Measurements from ENCODE around the gene ACOT11. TPM values are rescaled to one million over a fixed set of nuclear protein-coding genes. Genes with fewer than 3 reads are reported as not detected.
"Not testable (repeated sequence)": the region's sequence is repeated elsewhere in the genome, so short reads cannot be mapped to it uniquely, and the experiment has no call there.

ACOT11 gene
- total and polyA plus RNA-seq, 9 donors: 3.0 to 28.4 (median 14.7) TPM

DNA sequence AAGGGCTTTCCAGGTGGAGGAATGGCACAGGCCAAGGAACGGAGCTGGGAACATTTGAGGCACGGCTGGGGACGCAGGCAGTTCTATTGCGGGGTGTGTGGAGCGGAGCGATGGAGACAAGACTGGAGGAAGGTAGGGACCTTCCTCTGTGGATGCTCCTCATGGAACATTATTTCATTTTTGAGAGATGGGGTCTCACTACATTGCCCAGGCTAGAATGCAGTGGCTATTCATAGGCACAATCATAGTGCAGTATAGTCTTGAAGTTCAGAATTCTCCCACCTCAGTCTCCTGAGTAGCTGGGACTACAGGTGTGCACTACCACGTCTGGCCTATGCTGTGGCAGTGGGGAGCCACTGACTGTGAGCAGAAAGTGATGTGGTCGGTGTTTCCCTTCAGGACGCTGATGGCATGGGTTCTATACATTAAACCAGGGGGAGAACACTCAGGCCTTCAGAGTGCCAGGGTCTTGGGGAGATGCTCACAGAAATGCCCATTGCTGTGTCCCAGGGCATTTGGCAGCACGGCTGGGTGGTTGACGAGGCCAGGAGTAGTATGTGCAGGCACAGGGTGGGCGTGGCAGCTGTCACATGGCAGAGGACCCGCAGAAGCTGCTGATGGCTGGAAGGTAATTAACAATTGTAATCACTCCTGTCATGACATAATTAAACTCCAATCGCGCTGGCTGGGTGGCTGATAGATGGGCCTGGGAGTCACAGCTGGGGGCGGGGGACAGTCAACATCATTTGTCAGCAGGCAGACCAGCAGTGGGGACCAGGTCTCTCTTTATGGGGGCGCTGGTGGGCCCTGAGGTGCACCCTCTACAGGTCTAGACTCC lies 40.8 kb upstream of the ACOT11 start:
- no peak for DNase-seq
- intact Hi-C loops (cut with DNase I): loop anchor here in 1 of 4 donors (10.0 kb wide), 1 partner anchor 308 kb away; no protein-coding TSS in a partner anchor
- no peak overlapping the region for H3K27ac ChIP-seq
- H3K27me3 ChIP-seq: no peaks in the 10 kb centered on the region
- WGBS, 3 donors: 79 to 85% (median 79%) methylated on average over 17 of the region's 17 CpGs
- H3K4me3 ChIP-seq: no peak overlapping the region
- no peaks in the 10 kb centered on the region for H3K9me3 ChIP-seq
- H3K4me1 ChIP-seq (ENCODE audit: insufficient read depth): no peaks in the 10 kb centered on the region
- H3K36me3 ChIP-seq: no peaks in the 10 kb centered on the region
- TF ChIP-seq POLR2A (IDR thresholded peaks at IDR 0.05) (no peak), EP300 (IDR thresholded peaks at IDR 0.05) (no peak)
- TF ChIP-seq, protein P1, sequence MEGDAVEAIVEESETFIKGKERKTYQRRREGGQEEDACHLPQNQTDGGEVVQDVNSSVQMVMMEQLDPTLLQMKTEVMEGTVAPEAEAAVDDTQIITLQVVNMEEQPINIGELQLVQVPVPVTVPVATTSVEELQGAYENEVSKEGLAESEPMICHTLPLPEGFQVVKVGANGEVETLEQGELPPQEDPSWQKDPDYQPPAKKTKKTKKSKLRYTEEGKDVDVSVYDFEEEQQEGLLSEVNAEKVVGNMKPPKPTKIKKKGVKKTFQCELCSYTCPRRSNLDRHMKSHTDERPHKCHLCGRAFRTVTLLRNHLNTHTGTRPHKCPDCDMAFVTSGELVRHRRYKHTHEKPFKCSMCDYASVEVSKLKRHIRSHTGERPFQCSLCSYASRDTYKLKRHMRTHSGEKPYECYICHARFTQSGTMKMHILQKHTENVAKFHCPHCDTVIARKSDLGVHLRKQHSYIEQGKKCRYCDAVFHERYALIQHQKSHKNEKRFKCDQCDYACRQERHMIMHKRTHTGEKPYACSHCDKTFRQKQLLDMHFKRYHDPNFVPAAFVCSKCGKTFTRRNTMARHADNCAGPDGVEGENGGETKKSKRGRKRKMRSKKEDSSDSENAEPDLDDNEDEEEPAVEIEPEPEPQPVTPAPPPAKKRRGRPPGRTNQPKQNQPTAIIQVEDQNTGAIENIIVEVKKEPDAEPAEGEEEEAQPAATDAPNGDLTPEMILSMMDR (IDR thresholded peaks at IDR 0.05): no peak

DNA sequence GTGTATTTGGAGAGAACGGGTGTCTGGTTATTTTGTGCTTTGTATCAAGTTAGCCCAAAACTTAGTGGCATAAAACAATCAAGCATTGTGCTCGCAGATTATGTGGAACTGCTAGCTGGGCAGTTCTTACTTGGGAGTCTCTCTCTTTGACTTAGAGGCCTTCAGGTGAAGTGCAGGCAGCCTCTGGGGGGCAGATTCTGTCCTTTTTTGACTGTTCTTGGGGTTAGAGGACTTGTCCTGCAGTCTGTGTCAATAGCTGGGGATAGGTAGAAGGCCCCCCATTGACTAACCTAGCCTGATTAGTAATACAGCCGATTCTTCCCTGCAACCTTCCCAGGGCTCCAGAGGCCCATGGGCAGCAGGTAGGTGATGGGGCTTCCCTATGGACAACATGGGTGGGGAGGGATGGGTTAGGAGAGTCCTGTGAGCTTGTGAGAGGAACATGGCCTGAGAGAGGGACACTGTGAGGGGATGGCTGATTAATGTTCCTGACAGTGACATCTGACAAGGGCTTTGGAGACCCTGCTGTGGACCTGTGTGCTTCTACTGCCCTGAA lies 37.2 kb upstream of the ACOT11 start:
- no peaks in the 10 kb centered on the region for H3K36me3 ChIP-seq
- no peak overlapping the region for H3K4me3 ChIP-seq
- H3K27me3 ChIP-seq: no peaks in the 10 kb centered on the region
- H3K9me3 ChIP-seq: no peaks in the 10 kb centered on the region
- no peaks in the 10 kb centered on the region for H3K4me1 ChIP-seq (ENCODE audit: insufficient read depth)
- no peak for DNase-seq
- intact Hi-C loops (cut with DNase I): no loop called here
- TF ChIP-seq, protein P1 (IDR thresholded peaks at IDR 0.05): no peak
- TF ChIP-seq EP300 (IDR thresholded peaks at IDR 0.05): no peak
- no peak for TF ChIP-seq POLR2A (IDR thresholded peaks at IDR 0.05)
- no peak overlapping the region for H3K27ac ChIP-seq
- 78 to 91% (median 80%) methylated on average over 3 of the region's 3 CpGs for WGBS, 3 donors

DNA sequence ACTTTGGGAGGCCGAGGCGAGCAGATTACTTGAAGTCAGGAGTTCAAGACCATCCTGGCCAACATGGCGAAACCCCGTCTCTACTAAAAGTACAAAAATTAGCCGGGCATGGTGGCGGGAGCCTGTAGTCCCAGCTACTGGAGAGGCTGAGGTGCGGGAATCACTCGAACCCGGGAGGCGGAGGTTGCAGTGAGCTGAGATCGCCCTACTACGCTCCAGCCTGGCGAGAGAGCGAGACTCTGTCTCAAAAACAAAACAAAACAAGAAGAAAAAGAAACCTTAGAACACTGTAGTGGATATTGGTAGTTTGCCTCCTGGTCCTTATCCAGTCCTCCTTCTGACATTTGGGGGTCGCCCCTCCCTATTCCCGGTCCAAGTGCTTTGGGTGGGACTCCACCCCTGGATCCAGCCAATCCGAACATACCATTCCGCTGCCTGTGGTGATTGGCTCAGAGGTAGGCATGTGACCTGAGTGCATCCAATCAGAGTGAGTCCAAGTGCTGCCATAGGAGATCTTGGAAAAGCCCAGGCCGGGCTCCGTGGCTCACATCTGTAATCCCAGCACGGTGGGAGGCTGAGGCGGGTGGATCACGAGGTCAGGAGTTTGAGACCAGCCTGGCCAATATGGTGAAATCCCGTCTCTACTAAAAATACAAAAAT lies 34.0 kb upstream of the ACOT11 start:
- intact Hi-C loops (cut with DNase I); H3K4me1 ChIP-seq (ENCODE audit: insufficient read depth); DNase-seq; H3K4me3 ChIP-seq; H3K36me3 ChIP-seq; H3K27ac ChIP-seq; H3K9me3 ChIP-seq; H3K27me3 ChIP-seq: not testable (repeated sequence)
- WGBS, 3 donors: 82 to 89% (median 87%) methylated on average over 24 of the region's 24 CpGs

DNA sequence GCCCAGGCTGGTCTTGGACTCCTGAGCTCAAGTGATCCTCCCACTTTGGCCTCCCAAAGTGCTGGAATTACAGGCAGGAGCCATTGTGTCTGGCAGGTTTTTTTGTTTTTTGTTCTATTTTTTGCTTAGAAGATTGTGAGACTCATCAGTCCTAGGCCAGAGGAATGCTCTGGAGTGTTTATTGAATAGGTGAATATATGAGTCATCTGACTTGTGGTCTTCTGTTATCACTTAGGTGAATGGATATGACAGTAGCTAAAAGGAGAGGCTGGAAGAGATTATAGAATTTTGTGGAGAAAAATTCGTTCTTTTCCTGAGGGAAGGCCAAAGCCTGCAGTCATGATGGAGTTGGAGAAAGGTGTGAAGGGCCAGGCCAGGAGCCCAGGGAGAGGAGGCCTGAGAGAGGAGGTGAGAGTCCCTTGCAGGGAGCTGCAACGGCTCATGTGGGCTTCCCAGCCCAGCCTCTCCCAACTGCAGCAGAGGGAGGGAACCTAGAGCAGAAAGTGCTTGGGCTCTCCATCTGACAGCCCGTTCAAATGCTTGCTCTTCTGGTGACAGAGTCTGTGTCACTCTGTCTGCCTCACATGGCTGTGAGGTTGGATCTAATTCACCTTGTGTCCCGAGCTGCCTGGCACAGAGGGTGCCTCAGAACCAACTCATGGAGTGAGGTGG lies 31.6 kb upstream of the ACOT11 start:
- no peak for TF ChIP-seq EP300 (IDR thresholded peaks at IDR 0.05)
- no peak for TF ChIP-seq POLR2A (IDR thresholded peaks at IDR 0.05)
- WGBS, 3 donors: 52 to 64% (median 58%) methylated on average over 4 of the region's 4 CpGs
- DNase-seq: no peak

DNA sequence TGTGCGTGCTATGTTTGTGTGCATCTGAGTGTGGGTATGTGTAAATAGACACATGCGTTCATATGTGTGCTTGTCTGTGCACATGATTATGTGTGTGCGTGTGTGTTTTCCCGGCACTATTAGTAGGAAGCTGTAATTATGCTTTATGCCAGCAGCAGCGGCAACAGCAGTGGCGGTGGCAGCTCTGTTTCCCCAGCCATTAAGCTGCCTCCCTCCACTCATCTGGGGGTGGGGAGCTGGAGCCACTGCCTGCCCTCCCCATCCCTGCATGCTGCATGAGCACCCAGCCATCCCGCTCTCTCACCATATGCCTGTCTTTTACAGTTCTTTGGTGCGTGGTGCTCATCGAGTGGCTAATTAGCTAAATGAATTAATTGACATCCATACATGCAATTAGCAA lies 30.5 kb upstream of the ACOT11 start:
- intact Hi-C loops (cut with DNase I): no loop called here
- Histone ChIP-seq H3K4me1 (ENCODE audit: insufficient read depth) (no peaks in the 10 kb centered on the region), H3K36me3 (no peaks in the 10 kb centered on the region), H3K27ac (no peak overlapping the region), H3K9me3 (no peaks in the 10 kb centered on the region), H3K27me3 (no peaks in the 10 kb centered on the region), H3K4me3 (no peak overlapping the region)
- TF ChIP-seq, protein P1 (IDR thresholded peaks at IDR 0.05): no peak
- 76 to 82% (median 81%) methylated on average over 9 of the region's 9 CpGs for WGBS, 3 donors
- DNase-seq: no peak

More for the DNA sequence above, 31.6 kb upstream of the ACOT11 start:
- intact Hi-C loops (cut with DNase I): no loop called here
- no peaks in the 10 kb centered on the region for H3K9me3 ChIP-seq
- H3K27ac ChIP-seq: no peak overlapping the region
- no peaks in the 10 kb centered on the region for H3K4me1 ChIP-seq (ENCODE audit: insufficient read depth)
- H3K36me3 ChIP-seq: no peaks in the 10 kb centered on the region
- H3K4me3 ChIP-seq: no peak overlapping the region
- no peaks in the 10 kb centered on the region for H3K27me3 ChIP-seq

Measured in ovary (tissue), 9 donors.